ENCODE data around the gene MLH3. TPM values are rescaled to one million over a fixed set of nuclear protein-coding genes. Genes with fewer than 3 reads are reported as not detected.

The MLH3 gene
- total RNA-seq, 1 experiment from 2014 or later = 23.0 TPM

GRCh38 chr14:75064205-75064567, 12.9 kb upstream of the MLH3 start:
- H4K8ac ChIP-seq (replicated peaks; ENCODE audit: insufficient read length, low read depth, low read length) = no peak overlapping the region
- no peak overlapping the region for H2BK120ac ChIP-seq (ENCODE audit: low read depth, low read length, poor library complexity, severe bottlenecking)
- H2AK5ac ChIP-seq (ENCODE audit: insufficient read length, low read length) = no peak overlapping the region
- H3K23me2 ChIP-seq (ENCODE audit: insufficient read length, low read depth, low read length, poor library complexity, severe bottlenecking) = peaks cover 11% of the 10 kb centered on the region
- WGBS (ENCODE audit: extremely low coverage, insufficient read length, low lambda C conversion rate) = no CpG with 5 or more reads among the region's 8 CpGs
- no peak overlapping the region for H2BK12ac ChIP-seq (ENCODE audit: insufficient read length, low read depth, low read length)
- Mint-ChIP-seq H3K4me1 (peaks cover 11% of the 10 kb centered on the region in 2 experiments; a peak in 3 of 4 replicates), H3K27me3 (ENCODE audit: low read depth) (no peaks in the 10 kb centered on the region; the same call in 1 of the 2 replicates), H3K27ac (peak overlapping the region in 1 of 3 experiments; percentile 97; a peak in 2 of 7 replicates), H3K4me3 (peak overlapping the region; percentile 97 to 98), H3K36me3 (ENCODE audit: insufficient read depth in 1 of 3, low read depth in 3 of 3) (peaks cover 15 to 23% (median 23%) of the 10 kb centered on the region in 3 experiments), H3K9me3 (peaks cover 9 to 10% of the 10 kb centered on the region in 2 experiments)
- H3K4ac ChIP-seq (ENCODE audit: low read depth, low read length) = no peak overlapping the region
- no peak overlapping the region for H3K18ac ChIP-seq (ENCODE audit: insufficient read length, low read depth, low read length)
- H3K27me3 ChIP-seq (ENCODE audit: insufficient read depth, low read length) = no peaks in the 10 kb centered on the region
- H3K79me2 ChIP-seq (ENCODE audit: insufficient read depth, low read length) = peaks cover 1% of the 10 kb centered on the region; the same call in 1 of the 2 replicates
- no peak overlapping the region for H2AFZ ChIP-seq (ENCODE audit: low read length)
- no peak overlapping the region for H3T11ph ChIP-seq (ENCODE audit: low read length)
- no peak overlapping the region for H4K91ac ChIP-seq (ENCODE audit: insufficient read length, low read depth, low read length)
- H3K27ac ChIP-seq (ENCODE audit: insufficient read length, low read depth, low read length) = no peak overlapping the region
- H4K5ac ChIP-seq (ENCODE audit: insufficient read length, low read depth, low read length) = no peak overlapping the region
- no peak overlapping the region for H2BK5ac ChIP-seq (ENCODE audit: insufficient read length, low read length)
- no peak overlapping the region for H3K23ac ChIP-seq (ENCODE audit: insufficient read length, low read depth, low read length)
- H3K14ac ChIP-seq (ENCODE audit: insufficient read depth, low read length) = no peak overlapping the region
- H3K56ac ChIP-seq (ENCODE audit: insufficient read length, low read depth, low read length) = no peak overlapping the region
- no peak overlapping the region for H2BK15ac ChIP-seq (ENCODE audit: low read depth, low read length)
- no peak overlapping the region for H2BK20ac ChIP-seq (ENCODE audit: low read depth, low read length, poor library complexity, severe bottlenecking)
- H4K20me1 ChIP-seq (ENCODE audit: control insufficient read depth, insufficient read depth, insufficient read length) = no peaks in the 10 kb centered on the region
- H3K79me1 ChIP-seq (ENCODE audit: insufficient read depth, low read depth, low read length, poor library complexity, severe bottlenecking) = no peaks in the 10 kb centered on the region
- TF ChIP-seq CTCF (conservative IDR thresholded peaks at IDR 0.05) = no peak
- no peak for DNase-seq
- peak overlapping the region; percentile 72 for H3K4me2 ChIP-seq (ENCODE audit: insufficient read depth, insufficient read length, low read length)
- no peak overlapping the region for H3K9ac ChIP-seq (ENCODE audit: extremely low read depth, insufficient read length, low read length)
- H3K4me1 ChIP-seq (ENCODE audit: insufficient read depth, low read length) = no peaks in the 10 kb centered on the region
- no peaks in the 10 kb centered on the region for H3K9me3 ChIP-seq (ENCODE audit: control insufficient read depth, low read depth, low read length)

Measured in H9 (cell line).